ENCODE results near the gene PLOD2.

PLOD2 gene

DNA sequence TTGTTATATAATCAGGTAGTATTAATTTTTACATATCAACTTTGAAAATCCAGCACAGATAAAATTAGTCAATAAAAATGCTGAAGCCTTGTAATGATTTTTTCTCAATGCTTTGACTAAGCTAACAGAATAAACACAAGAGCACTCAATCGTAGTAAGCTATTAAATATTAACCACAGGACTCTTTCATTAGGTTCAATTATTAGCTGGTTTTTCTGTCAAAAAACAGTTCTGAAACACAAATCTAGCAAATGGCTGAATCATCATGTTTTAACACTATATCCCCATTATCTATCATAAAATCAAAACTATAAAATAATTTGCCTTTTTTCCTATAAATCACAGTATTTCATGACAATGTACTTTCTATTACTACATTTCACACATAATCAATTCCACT lies 69.6 kb downstream of the PLOD2 start:
- Histone ChIP-seq H3K79me2 (ENCODE audit: control insufficient read depth, insufficient read depth, low read length, poor library complexity) (no peaks in the 10 kb centered on the region), H3K27me3 (ENCODE audit: insufficient read depth, low read length) (no peaks in the 10 kb centered on the region), H3K9me3 (ENCODE audit: insufficient read depth, low read depth, low read length) (no peaks in the 10 kb centered on the region), H3K79me1 (ENCODE audit: low read length) (no peaks in the 10 kb centered on the region), H3K36me3 (ENCODE audit: control insufficient read depth in 1 of 2, insufficient read depth in 2 of 2, low read length in 2 of 2) (no peaks in the 10 kb centered on the region), H3K4me2 (ENCODE audit: low read length) (no peak overlapping the region), H3K27ac (ENCODE audit: low read depth, low read length) (no peak overlapping the region), H2AFZ (ENCODE audit: insufficient read depth, low read length, poor library complexity) (no peak overlapping the region), H3K4me1 (ENCODE audit: control insufficient read depth in 1 of 2, insufficient read depth in 2 of 2, low read length in 2 of 2) (no peaks in the 10 kb centered on the region), H2AK5ac (ENCODE audit: low read length) (no peak overlapping the region), H3K4me3 (ENCODE audit: low read depth, low read length) (no peak overlapping the region), H4K8ac (ENCODE audit: low read depth, low read length) (no peak overlapping the region), H2BK5ac (ENCODE audit: low read depth, low read length, poor library complexity) (no peak overlapping the region), H4K91ac (ENCODE audit: low read depth, low read length) (no peak overlapping the region), H3K18ac (ENCODE audit: low read length) (no peak overlapping the region), H3K14ac (ENCODE audit: low read length) (no peak overlapping the region), H3K4ac (ENCODE audit: low read depth, low read length) (no peak overlapping the region), H2BK12ac (ENCODE audit: low read length) (no peak overlapping the region), H3K23ac (ENCODE audit: low read length) (no peak overlapping the region), H3K9ac (ENCODE audit: low read length) (no peak overlapping the region), H2BK120ac (ENCODE audit: insufficient read depth, low read length, poor library complexity) (no peak overlapping the region), H4K12ac (ENCODE audit: low read depth, low read length) (no peak overlapping the region)
- no peak for DNase-seq
- no CpG with 5 or more reads among the region's 1 CpG for WGBS (ENCODE audit: extremely low coverage, insufficient coverage, insufficient read length)

- no peak overlapping the region for H3K4me3 ChIP-seq (ENCODE audit: low read depth, low read length)
Measured at GRCh38 chr3:146090521-146090920, 70.5 kb downstream of the PLOD2 start.

GRCh38 chr3:146088840-146089239 lies 72.1 kb downstream of the PLOD2 start:
- H3K36me3 ChIP-seq (ENCODE audit: control insufficient read depth in 1 of 2, insufficient read depth in 2 of 2, low read length in 2 of 2) = no peaks in the 10 kb centered on the region
- no peaks in the 10 kb centered on the region for H3K79me1 ChIP-seq (ENCODE audit: low read length)
- H3K27ac ChIP-seq (ENCODE audit: low read depth, low read length) = no peak overlapping the region
- H3K4ac ChIP-seq (ENCODE audit: low read depth, low read length) = no peak overlapping the region
- H2BK12ac ChIP-seq (ENCODE audit: low read length) = no peak overlapping the region
- H3K27me3 ChIP-seq (ENCODE audit: insufficient read depth, low read length) = no peaks in the 10 kb centered on the region
- H4K8ac ChIP-seq (ENCODE audit: low read depth, low read length) = no peak overlapping the region
- no peak overlapping the region for H3K23ac ChIP-seq (ENCODE audit: low read length)
- H4K91ac ChIP-seq (ENCODE audit: low read depth, low read length) = no peak overlapping the region
- no peak overlapping the region for H4K12ac ChIP-seq (ENCODE audit: low read depth, low read length)
- no peak overlapping the region for H2BK120ac ChIP-seq (ENCODE audit: insufficient read depth, low read length, poor library complexity)
- H3K9ac ChIP-seq (ENCODE audit: low read length) = no peak overlapping the region
- WGBS (ENCODE audit: extremely low coverage, insufficient coverage, insufficient read length) = no CpG with 5 or more reads among the region's 2 CpGs
- H3K4me2 ChIP-seq (ENCODE audit: low read length) = no peak overlapping the region
- no peak for DNase-seq
- H2AFZ ChIP-seq (ENCODE audit: insufficient read depth, low read length, poor library complexity) = no peak overlapping the region
- no peak overlapping the region for H3K14ac ChIP-seq (ENCODE audit: low read length)
- no peaks in the 10 kb centered on the region for H3K9me3 ChIP-seq (ENCODE audit: insufficient read depth, low read depth, low read length)
- no peak overlapping the region for H2BK5ac ChIP-seq (ENCODE audit: low read depth, low read length, poor library complexity)
- no peak overlapping the region for H2AK5ac ChIP-seq (ENCODE audit: low read length)
- H3K4me1 ChIP-seq (ENCODE audit: control insufficient read depth in 1 of 2, insufficient read depth in 2 of 2, low read length in 2 of 2) = no peaks in the 10 kb centered on the region
- no peaks in the 10 kb centered on the region for H3K79me2 ChIP-seq (ENCODE audit: control insufficient read depth, insufficient read depth, low read length, poor library complexity)
- no peak overlapping the region for H3K4me3 ChIP-seq (ENCODE audit: low read depth, low read length)
- H3K18ac ChIP-seq (ENCODE audit: low read length) = no peak overlapping the region

More at GRCh38 chr3:146090521-146090920, 70.5 kb downstream of the PLOD2 start:
- Histone ChIP-seq H3K4me2 (ENCODE audit: low read length) (no peak overlapping the region), H3K79me2 (ENCODE audit: control insufficient read depth, insufficient read depth, low read length, poor library complexity) (no peaks in the 10 kb centered on the region), H4K91ac (ENCODE audit: low read depth, low read length) (no peak overlapping the region), H2BK120ac (ENCODE audit: insufficient read depth, low read length, poor library complexity) (no peak overlapping the region), H3K9me3 (ENCODE audit: insufficient read depth, low read depth, low read length) (no peaks in the 10 kb centered on the region), H2BK5ac (ENCODE audit: low read depth, low read length, poor library complexity) (no peak overlapping the region), H3K4me1 (ENCODE audit: control insufficient read depth in 1 of 2, insufficient read depth in 2 of 2, low read length in 2 of 2) (no peaks in the 10 kb centered on the region), H3K36me3 (ENCODE audit: control insufficient read depth in 1 of 2, insufficient read depth in 2 of 2, low read length in 2 of 2) (no peaks in the 10 kb centered on the region), H3K4ac (ENCODE audit: low read depth, low read length) (no peak overlapping the region), H3K14ac (ENCODE audit: low read length) (no peak overlapping the region), H4K8ac (ENCODE audit: low read depth, low read length) (no peak overlapping the region), H3K18ac (ENCODE audit: low read length) (no peak overlapping the region), H2AK5ac (ENCODE audit: low read length) (no peak overlapping the region), H2AFZ (ENCODE audit: insufficient read depth, low read length, poor library complexity) (no peak overlapping the region), H3K27me3 (ENCODE audit: insufficient read depth, low read length) (no peaks in the 10 kb centered on the region), H3K23ac (ENCODE audit: low read length) (no peak overlapping the region), H4K12ac (ENCODE audit: low read depth, low read length) (no peak overlapping the region), H2BK12ac (ENCODE audit: low read length) (no peak overlapping the region), H3K79me1 (ENCODE audit: low read length) (no peaks in the 10 kb centered on the region), H3K27ac (ENCODE audit: low read depth, low read length) (no peak overlapping the region), H3K9ac (ENCODE audit: low read length) (no peak overlapping the region)
- no CpG with 5 or more reads among the region's 2 CpGs for WGBS (ENCODE audit: extremely low coverage, insufficient coverage, insufficient read length)
- DNase-seq = no peak

GRCh38 chr3:146087116-146087515 lies 73.9 kb downstream of the PLOD2 start:
- Histone ChIP-seq H3K4me1 (ENCODE audit: control insufficient read depth in 1 of 2, insufficient read depth in 2 of 2, low read length in 2 of 2) (no peaks in the 10 kb centered on the region), H3K79me1 (ENCODE audit: low read length) (no peaks in the 10 kb centered on the region), H2BK120ac (ENCODE audit: insufficient read depth, low read length, poor library complexity) (no peak overlapping the region), H3K4me3 (ENCODE audit: low read depth, low read length) (no peak overlapping the region), H3K4me2 (ENCODE audit: low read length) (no peak overlapping the region), H3K23ac (ENCODE audit: low read length) (no peak overlapping the region), H3K79me2 (ENCODE audit: control insufficient read depth, insufficient read depth, low read length, poor library complexity) (no peaks in the 10 kb centered on the region), H2BK5ac (ENCODE audit: low read depth, low read length, poor library complexity) (no peak overlapping the region), H3K27ac (ENCODE audit: low read depth, low read length) (no peak overlapping the region), H2AK5ac (ENCODE audit: low read length) (no peak overlapping the region), H4K12ac (ENCODE audit: low read depth, low read length) (no peak overlapping the region), H3K9ac (ENCODE audit: low read length) (no peak overlapping the region), H2BK12ac (ENCODE audit: low read length) (no peak overlapping the region), H3K9me3 (ENCODE audit: insufficient read depth, low read depth, low read length) (no peaks in the 10 kb centered on the region), H3K36me3 (ENCODE audit: control insufficient read depth in 1 of 2, insufficient read depth in 2 of 2, low read length in 2 of 2) (no peaks in the 10 kb centered on the region), H3K14ac (ENCODE audit: low read length) (no peak overlapping the region), H2AFZ (ENCODE audit: insufficient read depth, low read length, poor library complexity) (no peak overlapping the region), H4K91ac (ENCODE audit: low read depth, low read length) (no peak overlapping the region), H4K8ac (ENCODE audit: low read depth, low read length) (no peak overlapping the region), H3K18ac (ENCODE audit: low read length) (no peak overlapping the region), H3K4ac (ENCODE audit: low read depth, low read length) (no peak overlapping the region), H3K27me3 (ENCODE audit: insufficient read depth, low read length) (no peaks in the 10 kb centered on the region)
- DNase-seq = no peak
- WGBS (ENCODE audit: extremely low coverage, insufficient coverage, insufficient read length) = no CpG with 5 or more reads among the region's 1 CpG
